Muscle layer of duodenum (tissue), 2 donors: Measurements from ENCODE around the gene TSR2.

Experiments used
- H3K27ac ChIP-seq: one replicate; pipeline ENCODE4 v1.7.0; 2013; ENCODE audit warnings: mild to moderate bottlenecking, low read length
- H3K27me3 ChIP-seq: one replicate; pipeline ENCODE4 v1.7.0; 2013; ENCODE audit warnings: low read depth, mild to moderate bottlenecking, control low read depth, low read length
- H3K36me3 ChIP-seq, 2 donors: one replicate each; pipeline ENCODE4 v1.7.0; 2013; ENCODE audit warnings: low read length in 2 of 2, control low read depth in 1 of 2, mild to moderate bottlenecking in 1 of 2; ENCODE audit not compliant: insufficient read depth in 2 of 2, control insufficient read depth in 1 of 2
- H3K4me1 ChIP-seq, 2 donors: one replicate each; pipeline ENCODE4 v1.7.0; 2013; ENCODE audit warnings: low read length in 2 of 2, mild to moderate bottlenecking in 2 of 2, control low read depth in 1 of 2, moderate library complexity in 1 of 2; ENCODE audit not compliant: insufficient read depth in 2 of 2, control insufficient read depth in 1 of 2
- H3K4me3 ChIP-seq, 2 donors: one replicate each; pipeline ENCODE4 v1.7.0; 2013; ENCODE audit warnings: low read length in 2 of 2, low read depth in 1 of 2, mild to moderate bottlenecking in 1 of 2
- H3K9me3 ChIP-seq, 2 donors: one replicate each; pipeline ENCODE4 v1.7.0; 2013; ENCODE audit warnings: low read length in 2 of 2, control low read depth in 1 of 2, mild to moderate bottlenecking in 1 of 2; ENCODE audit not compliant: control insufficient read depth in 1 of 2
- donor health status: healthy.

The TSR2 gene

GRCh38 chrX:54439960-54440871 lies at the start of gene TSR2:
Gene TSR2 (plus strand): TSS chrX:54440404. CDS start chrX:54440422, 18 bp downstream.
- Histone ChIP-seq H3K4me3 (peak within 1 kb of the TSS; percentile 86 to 97), H3K4me1 (peaks cover 0 to 17% of the 10 kb centered on the region in 2 donors), H3K9me3 (no peaks in the 10 kb centered on the region), H3K36me3 (peaks cover 0 to 19% of the 10 kb centered on the region in 2 donors), H3K27me3 (no peaks in the 10 kb centered on the region), H3K27ac (peak within 1 kb of the TSS; percentile 5)

DNA sequence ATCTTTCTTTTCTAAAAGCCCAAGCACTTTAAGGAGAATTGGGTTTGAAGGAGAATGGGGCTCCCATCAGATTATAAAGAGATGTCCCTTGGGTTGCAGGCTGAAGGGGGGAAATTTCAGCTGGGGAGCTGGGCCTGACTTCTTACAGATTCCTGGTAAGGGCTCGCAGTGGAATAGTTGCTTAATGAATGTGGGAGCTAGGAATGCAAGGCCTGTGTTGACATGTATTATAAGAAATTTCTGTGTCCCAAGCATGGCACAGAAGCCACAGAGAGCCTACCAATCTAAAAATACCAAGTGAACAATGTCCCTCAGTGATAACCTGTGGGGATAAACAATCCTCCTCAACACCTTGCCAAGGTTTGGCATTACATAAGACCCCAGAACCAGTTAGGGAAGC lies 43.1 kb upstream of the TSR2 start:
- Histone ChIP-seq H3K27ac (no peak overlapping the region), H3K4me1 (no peaks in the 10 kb centered on the region), H3K4me3 (no peak overlapping the region), H3K27me3 (no peaks in the 10 kb centered on the region), H3K36me3 (no peaks in the 10 kb centered on the region), H3K9me3 (no peaks in the 10 kb centered on the region)

DNA sequence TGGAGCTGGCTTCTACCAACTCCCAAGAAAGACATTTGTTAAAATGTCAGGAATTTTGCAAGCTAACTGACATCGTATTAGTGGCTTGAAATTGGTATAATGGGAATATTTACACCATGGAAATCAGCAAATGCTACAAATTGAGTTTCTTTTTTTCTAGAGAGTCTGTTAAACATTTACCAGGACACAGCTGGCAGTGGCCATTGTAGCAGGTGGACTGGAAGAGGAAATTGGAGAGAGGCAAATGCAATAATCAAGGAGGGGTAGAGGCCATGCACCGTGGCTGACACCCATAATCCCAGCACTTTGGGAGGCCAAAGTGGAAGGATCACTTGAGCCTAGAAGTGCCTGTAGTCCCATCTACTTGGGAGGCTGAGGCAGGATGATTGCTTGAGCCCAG lies 32.9 kb upstream of the TSR2 start:
- Histone ChIP-seq H3K27ac (no peak overlapping the region), H3K4me3 (no peak overlapping the region), H3K4me1 (no peaks in the 10 kb centered on the region), H3K27me3 (no peaks in the 10 kb centered on the region), H3K36me3 (no peaks in the 10 kb centered on the region), H3K9me3 (no peaks in the 10 kb centered on the region)

DNA sequence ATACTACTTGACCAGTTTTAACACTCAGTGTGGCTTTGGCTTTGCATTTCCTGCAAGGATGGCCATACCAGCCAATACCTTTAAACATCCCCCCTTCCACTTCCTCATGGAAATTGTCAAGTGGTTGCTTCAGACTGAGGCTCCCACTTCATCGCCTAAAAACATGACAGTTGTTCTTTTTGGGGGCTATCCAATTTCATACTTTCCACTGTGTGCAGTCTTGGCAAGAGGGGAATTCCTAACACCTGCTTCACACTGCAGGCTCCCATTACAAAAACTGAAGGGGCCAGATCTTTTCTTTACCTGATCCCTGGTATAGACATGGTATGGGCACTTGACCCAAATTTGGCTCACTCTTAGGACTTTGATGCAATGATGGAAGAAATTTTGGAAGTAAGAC lies 28.5 kb upstream of the TSR2 start:
- Histone ChIP-seq H3K4me3 (no peak overlapping the region), H3K36me3 (no peaks in the 10 kb centered on the region), H3K27ac (no peak overlapping the region), H3K4me1 (no peaks in the 10 kb centered on the region), H3K9me3 (no peaks in the 10 kb centered on the region), H3K27me3 (no peaks in the 10 kb centered on the region)

GRCh38 chrX:54413753-54414152 lies 26.5 kb upstream of the TSR2 start:
- H3K36me3 ChIP-seq = no peaks in the 10 kb centered on the region
- no peak overlapping the region for H3K27ac ChIP-seq
- H3K9me3 ChIP-seq = no peaks in the 10 kb centered on the region
- H3K4me3 ChIP-seq = no peak overlapping the region
- no peaks in the 10 kb centered on the region for H3K4me1 ChIP-seq
- no peaks in the 10 kb centered on the region for H3K27me3 ChIP-seq

DNA sequence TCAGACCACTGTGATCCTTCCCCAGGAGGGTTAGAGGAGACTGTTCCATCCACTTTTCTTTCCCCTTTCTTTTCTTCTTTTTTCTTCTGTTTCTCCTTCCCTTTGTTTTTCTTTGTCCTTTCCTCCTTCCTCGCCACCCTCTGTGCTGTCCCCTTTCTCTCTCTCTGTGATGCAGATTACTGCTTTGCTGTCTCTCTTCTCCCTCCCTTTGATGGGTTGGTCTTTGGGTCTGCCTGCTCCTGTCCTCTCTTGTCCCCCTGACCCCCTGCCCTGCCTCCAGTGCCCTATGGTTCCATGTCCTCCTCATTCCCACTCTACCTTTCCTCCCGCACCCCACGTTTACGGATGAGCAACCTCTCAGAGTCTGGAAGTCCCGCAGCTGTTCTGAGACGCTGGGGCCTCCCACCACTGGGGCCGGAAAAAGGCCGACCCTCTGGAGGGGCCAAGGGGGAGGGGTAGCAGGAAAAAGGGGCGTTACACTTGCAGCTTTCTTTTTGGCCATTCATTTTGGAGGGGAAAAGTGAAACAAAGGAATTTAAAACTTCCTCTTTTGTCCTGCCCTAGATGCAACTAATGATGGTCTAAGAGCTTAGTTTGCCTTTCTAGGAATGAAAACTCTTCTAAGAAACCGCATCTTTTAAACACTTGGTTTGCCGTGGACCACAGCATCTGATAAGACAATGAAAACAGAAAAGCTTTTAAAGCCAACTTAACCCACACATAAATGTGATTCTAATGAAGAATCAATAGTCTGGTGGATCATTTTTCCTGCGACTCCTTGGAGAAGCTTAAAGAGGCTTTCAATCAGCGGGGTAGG lies 24.5 kb upstream of the TSR2 start:
- no peaks in the 10 kb centered on the region for H3K27me3 ChIP-seq
- H3K4me3 ChIP-seq = no peak overlapping the region
- H3K27ac ChIP-seq = no peak overlapping the region
- H3K36me3 ChIP-seq = no peaks in the 10 kb centered on the region
- H3K9me3 ChIP-seq = no peaks in the 10 kb centered on the region
- no peaks in the 10 kb centered on the region for H3K4me1 ChIP-seq

DNA sequence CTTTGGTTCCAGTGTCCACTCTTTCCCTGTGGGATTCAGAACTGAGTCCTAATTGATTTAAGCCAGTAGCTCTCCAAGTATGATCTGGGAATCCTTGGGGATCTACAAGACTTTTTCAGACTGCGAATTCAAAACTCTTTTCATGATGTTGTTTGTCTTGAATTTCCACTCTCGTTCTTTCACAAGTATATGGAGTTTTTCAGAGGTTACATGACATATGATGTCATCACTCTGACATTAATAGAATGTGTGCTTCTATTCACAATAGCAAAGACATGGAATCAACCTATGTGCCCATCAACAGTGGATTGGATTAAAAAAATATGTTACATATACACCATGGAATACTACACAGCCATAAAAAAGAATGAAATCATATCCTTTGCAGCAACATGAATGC lies 23.2 kb upstream of the TSR2 start:
- Histone ChIP-seq H3K4me3 (no peak overlapping the region), H3K27ac (no peak overlapping the region), H3K9me3 (no peaks in the 10 kb centered on the region), H3K4me1 (no peaks in the 10 kb centered on the region), H3K36me3 (no peaks in the 10 kb centered on the region), H3K27me3 (no peaks in the 10 kb centered on the region)

DNA sequence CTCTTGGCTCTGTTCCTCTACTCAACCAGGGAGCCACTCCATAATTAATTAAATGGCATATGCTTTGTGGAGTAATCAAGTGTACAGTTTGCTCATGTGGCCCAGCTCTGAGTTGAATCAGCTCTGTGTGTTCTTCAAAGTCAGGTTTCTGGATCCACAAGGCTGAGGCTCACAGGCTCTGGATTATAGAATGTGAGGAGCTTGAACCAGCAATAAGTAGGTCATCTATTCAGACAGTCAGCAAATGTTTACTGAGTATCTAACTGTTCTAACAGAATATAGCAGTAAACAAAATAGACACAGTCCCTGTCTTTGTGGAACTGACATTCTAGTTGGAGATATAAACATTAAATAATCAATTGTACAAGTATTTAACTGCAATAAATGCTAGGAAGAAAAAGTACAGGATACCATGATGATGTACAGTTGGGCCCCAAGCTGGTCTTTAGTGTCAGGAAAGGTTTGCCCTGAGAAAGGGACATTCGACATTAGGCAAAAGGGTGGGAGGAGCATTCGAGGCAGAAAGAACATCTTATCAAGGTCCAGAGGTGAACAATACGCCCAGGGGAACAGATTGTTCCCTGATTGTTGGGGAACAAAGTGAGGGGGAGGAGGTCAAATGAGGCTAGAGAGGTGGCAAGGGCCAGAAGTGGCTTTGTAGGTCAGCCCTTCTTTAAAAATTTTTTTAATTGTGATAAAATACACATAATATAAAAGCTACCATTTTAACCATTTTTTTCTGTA lies 20.5 kb upstream of the TSR2 start:
- no peak overlapping the region for H3K27ac ChIP-seq
- H3K4me3 ChIP-seq = no peak overlapping the region
- H3K36me3 ChIP-seq = no peaks in the 10 kb centered on the region
- H3K27me3 ChIP-seq = no peaks in the 10 kb centered on the region
- no peaks in the 10 kb centered on the region for H3K9me3 ChIP-seq
- H3K4me1 ChIP-seq = no peaks in the 10 kb centered on the region

DNA sequence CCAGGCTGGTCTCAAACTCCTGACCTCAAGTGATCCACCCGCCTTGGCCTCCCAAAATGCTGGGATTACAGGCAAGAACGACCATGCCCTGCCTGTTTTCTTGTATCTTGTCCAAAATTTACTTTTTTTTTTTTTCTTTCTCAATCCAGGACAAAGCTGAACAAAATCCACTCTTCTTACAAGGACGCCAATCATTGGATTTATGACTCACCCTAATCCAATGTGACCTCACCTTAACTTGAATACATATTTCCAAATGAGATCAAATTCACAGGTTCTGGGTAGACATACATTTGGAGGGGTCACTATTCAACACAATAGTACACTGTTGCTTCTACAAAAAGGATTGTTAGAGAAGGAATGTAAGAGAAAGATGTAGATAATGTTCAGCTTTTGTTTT lies 18.0 kb upstream of the TSR2 start:
- Histone ChIP-seq H3K36me3 (no peaks in the 10 kb centered on the region), H3K4me1 (no peaks in the 10 kb centered on the region), H3K9me3 (no peaks in the 10 kb centered on the region), H3K27me3 (no peaks in the 10 kb centered on the region), H3K4me3 (no peak overlapping the region), H3K27ac (no peak overlapping the region)

- H3K27me3 ChIP-seq = no peaks in the 10 kb centered on the region
- H3K27ac ChIP-seq = no peak overlapping the region
- no peaks in the 10 kb centered on the region for H3K36me3 ChIP-seq
- no peaks in the 10 kb centered on the region for H3K4me1 ChIP-seq
- H3K9me3 ChIP-seq = no peaks in the 10 kb centered on the region
- no peak overlapping the region for H3K4me3 ChIP-seq
Observed at GRCh38 chrX:54423161-54423888, 16.9 kb upstream of the TSR2 start.
